Stimulated activated CD8-positive, alpha-beta memory T cell treated with anti-CD3 and anti-CD28 coated beads, Interleukin-2, amount 100 ng/mL, for 1 hour (primary cell): ENCODE data around the gene GRIK4.
A peak's percentile ranks its signal among the peaks of the same experiment; 100 is the strongest.
"Not testable (repeated sequence)": the region's sequence is repeated elsewhere in the genome, so short reads cannot be mapped to it uniquely, and the experiment has no call there.

Experiments
- DNase-seq, 2 donors: peaks; one replicate each; pipeline ENCODE4 v3.0.0-alpha.2; 2020; ENCODE audit warnings: low read depth in 2 of 2

The GRIK4 gene

DNA sequence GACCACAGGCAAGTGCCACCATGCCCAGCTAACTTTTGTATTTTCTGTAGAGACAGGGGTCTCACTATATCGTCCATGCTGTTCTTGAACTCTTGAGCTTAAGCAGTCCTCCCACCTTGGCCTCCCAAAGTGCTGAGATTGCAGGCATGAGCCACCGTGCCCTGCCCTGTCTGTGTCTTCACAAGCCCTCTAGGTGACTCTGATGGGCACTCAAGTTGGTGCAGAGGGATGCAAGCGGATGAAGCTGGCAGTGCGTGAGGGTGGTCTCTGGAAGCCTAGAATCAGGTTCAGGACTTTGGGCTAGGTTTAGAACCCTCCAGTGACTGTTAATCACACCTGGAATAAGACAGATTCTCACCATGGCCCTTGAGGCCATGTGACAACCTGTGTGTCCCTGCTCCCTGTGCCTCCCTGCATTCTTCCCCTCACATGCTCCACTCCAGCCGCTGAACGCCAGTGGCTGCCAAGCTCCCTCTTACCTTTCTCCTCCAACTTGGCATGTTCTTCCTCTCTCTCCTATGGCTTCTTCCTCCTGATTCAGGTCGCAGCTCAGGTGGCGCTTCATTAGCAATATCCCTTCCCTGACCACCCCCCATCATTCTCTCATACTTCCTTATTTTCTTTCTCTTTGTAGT lies 270.1 kb downstream of the GRIK4 start:
- DNase-seq, result no peak

DNA sequence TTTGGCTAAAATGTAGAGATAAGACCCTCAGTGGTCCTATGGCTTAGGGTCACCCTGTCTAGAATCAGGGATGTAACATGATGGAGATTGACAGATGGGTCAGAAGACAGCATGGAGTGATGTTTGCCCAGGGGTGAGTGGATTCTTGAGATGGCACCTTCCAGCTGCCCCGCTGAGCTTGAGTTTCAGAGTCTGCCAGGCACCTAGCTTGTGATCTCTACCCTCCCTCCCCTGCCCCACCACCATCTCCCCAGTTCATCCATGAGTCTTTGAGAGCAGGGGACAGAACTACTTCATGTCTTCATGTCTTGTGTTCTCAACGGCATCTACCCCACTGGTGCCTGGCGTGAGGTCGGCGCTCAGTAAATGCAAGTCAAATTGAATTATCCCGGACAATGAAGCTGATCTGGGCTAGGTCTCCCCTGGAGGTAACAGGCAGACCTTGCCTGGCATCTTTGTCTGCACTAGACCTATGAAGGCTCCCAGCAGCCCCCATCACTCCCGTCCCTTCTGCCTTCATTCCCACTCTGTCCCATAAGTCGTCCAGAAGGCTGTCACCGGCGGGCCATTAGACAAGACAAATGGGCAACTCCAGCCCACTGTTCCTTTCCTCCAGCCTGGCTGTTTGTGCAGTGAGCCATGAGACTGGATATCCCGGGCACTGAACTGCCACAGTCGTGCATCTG lies 273.2 kb downstream of the GRIK4 start:
- no peak for DNase-seq

DNA sequence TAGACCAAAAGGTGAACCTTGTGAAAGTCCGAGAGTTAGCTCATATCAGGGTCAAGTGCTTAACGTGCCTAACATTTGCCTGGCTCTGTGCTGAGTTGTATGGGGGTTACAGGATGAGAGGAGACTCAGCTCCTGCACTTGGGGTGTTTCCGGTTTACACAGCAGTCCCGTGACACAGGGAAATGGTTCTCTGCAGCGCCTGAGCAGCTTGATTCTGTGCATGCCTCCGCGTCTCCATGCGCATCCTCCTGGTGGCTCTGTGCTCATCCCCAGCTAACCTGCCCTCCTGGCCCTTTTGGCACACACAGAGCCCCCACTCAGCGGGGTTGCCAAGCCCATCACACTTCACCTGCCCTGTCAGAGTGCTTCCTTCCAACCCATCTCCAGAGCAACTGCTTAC lies 274.0 kb downstream of the GRIK4 start:
- DNase-seq, result no peak

DNA sequence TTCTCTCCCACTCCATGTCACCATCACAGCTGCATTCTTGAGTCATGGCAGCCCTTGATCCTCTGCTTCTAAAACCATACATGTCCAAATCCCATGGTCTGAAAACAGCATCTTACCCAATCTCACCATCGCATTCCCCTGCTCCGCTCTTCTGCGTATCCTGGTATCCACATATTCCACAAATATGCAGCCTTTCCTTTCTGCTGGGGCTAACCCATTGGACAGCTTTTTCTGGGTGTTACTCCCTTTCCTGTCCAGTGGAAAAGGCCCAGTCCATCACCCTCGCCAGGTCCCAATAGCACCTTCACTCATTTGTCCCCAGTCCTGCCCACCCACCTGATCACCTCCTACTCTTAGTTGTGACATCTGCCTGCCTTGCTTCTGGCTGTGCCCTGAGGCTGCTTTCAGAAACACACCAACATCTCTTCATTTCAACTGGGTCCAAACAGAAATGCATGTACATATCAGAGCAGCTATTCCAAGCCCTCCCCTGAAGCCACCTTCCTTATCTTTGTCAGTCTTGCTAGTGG lies 274.7 kb downstream of the GRIK4 start:
- DNase-seq, result no peak

DNA sequence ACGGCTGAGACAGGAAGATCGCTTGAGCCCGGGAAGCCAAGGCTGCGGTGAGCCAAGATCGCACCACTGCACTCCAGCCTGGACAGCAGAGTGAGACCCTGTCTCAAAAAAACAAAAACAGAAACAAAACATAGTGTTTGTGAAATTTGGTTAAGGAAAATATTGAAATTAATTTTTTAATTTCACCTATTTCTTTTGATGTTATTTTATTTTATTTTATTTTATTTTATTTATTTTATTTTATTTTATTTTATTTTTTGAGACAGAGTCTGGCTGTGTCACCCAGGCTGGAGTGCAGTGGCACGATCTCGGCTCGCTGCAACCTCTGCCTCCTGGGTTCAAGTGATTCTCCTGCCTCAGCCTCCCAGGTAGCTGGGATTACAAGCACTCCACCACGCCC lies 275.7 kb downstream of the GRIK4 start:
- not testable (repeated sequence) for DNase-seq

DNA sequence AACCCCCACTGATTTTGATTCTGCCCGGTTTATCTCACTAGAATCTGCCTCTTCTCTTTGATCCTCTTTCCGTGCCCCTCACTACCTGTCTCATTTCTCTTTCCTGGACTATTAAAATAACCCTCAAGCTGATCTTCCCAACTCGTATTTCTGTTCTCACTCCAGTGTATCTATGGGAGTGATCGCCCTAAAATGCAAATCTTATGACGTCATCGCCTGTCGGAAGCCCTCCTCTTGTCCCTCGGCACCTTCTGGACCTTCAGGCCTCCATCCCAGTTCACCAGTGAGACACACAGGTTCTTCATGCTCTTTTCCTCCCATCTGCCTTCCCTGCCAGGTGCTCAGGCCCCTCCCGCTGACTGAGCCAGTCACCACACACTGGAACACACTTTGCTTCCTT lies 277.8 kb downstream of the GRIK4 start:
- no peak for DNase-seq

DNA sequence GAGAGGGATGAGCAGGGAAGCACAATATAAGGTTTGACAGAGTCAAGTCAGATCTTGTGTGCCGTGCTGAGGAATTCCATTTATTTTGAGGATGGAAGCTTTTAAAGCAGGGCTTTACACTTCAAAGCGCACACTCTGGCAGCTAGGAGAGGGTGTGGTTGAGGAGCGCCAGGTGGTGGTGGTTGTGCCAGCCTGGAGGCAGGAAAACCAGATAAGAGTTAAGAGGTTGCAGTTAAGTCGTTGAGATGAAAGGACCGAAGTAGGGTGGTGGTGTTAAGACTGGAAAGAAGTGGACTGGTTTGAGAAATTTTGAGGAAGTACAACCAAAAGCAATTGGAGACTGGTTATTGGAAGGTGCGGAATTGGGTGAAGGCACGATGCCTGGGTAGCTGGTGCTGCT lies 280.8 kb downstream of the GRIK4 start:
- no peak for DNase-seq

DNA sequence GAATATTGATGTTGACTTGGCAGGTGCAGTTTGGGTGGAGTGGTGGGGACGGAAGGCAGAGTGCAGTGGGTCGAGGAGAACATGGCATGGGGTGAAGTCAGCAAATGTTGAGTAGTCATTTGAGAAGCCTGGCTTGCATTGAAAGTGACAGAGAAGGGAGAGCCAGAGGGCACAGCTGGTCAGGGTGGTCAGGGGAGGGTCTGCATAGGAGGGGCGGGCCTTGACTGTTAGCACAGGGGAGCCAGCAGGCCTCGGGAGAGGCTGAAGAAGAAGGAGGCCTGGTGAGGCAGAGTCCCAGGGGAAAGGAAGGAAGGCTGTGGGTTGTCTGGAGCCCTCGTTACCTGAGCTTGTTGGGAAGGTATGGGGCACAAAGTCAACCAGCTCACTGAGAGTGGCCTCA lies 281.6 kb downstream of the GRIK4 start:
- no peak for DNase-seq

DNA sequence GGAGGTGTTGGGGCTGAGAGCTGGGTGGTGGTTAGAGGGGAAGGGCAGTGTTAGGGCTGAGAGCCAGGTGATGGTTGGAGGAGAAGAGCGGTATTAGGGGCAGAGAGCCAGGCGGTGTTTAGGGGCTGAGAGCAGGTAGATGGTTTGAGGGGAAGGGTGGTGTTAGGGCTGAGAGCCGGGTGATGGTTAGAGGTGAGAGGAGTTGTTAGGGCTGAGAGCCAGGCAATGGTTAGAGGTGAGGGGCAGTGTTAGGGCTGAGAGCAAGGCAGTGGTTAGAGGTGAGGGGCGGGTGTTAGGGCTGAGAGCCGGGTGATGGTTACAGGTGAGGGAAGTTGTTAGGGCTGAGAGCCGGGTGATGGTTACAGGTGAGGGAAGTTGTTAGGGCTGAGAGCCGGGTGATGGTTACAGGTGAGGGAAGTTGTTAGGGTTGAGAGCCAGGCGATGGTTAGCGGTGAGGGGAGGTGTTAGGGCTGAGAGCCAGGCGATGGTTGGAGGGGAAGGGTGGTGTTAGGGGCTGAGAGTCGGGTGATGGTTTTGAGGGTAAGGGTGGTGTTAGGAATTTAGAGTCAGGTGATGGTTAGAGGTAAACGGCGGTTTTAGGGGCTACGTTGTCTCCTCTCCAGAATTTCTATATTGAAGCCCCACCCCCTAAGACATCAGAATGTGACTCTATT lies 282.4 kb downstream of the GRIK4 start:
- no peak for DNase-seq

DNA sequence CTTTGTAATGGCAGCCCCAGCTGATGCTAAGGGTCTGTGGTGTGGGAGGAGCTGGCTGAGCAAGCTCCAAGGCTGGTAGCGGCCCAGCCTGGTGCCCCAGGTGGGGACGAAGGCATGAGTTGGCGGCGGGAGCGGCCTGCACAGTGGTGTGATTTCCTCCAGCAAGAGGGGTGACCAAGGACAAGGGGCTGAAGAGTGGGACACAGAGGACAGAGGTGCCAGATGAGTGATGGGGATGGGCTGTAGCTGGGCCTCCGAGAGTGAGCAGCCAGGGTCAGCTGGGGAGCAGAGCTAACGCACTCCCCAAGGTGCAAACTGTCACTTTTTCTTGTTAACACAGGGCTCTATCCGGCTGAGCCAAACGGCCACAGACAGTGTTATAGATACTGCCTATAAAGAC lies 283.2 kb downstream of the GRIK4 start:
- DNase-seq, result no peak

DNA sequence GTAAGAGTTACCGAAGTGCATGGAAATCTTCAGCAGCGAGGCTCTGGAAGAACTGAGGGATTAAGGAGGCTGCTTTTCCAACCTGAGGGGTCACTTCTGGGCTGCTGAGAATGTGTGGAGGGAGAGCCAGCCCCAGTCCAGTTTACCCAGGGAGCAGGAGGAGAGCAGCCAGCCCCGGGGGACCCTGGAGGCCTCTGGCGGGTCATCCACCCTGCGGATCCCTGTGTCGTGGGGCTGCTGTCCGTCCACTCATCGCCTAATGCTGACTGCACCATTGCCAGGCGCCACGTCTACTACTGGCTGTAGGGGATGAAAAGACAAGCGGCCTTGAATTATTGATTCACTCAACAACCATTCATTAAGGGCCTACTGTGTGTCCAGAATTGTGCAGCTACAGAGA lies 283.6 kb downstream of the GRIK4 start:
- no peak for DNase-seq

DNA sequence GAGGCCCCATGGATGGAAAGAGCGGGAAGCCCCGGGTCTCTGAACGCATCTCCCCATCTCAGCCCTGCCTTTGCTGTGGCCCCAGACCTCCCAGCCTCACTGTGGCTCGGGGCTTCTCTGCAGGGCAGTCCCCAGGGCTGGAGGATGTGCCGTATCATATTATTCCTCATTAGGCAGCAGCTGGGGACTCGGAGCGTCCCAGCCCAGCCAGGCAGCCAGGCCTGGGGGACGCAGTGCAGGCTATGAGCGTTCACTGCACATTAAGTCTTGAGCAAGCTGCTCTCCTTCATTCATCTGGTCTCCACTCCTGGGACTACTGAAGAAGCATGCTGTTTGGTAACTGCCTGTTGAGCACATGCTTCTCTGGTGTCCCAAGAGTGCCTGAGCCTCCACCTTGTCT lies 285.6 kb downstream of the GRIK4 start:
- no peak for DNase-seq

DNA sequence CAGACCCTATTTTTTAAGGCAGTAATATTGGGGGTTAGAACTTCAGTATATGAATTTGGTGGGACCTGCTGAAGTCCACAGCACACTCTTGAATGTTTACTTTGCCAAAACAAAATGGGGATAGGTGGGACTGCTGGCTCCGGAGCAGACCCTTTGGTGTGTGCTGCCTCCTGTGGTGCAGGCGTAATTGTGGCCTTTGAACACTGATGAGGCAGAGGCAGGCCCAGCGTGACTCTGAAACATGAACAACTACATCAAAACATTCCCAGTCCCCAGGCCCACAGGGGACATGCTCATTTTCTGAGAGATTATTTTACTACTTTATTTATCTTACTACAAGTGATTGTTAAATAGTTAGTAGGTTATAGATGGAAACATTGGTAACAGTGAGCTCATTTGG lies 287.3 kb downstream of the GRIK4 start:
- DNase-seq, result no peak

DNA sequence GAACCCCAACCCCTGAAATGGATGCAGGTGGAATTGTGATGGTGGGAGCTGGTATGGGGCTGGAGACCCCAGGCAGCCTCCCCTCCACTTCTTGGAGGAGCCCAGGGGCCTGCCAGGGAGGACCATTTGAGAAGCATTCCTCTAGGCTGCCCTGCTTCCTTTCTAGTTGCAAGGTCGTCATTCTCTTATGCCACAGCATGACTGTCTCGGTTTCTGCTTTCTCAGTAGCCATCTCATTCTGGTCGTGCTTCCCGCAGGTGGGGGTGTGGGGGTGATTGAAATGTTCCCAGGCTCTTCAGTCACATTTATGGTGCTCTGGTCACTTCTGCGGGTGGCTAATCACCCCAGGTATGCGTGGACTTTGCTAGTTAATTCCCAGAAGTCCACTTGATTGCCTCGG lies 288.7 kb downstream of the GRIK4 start:
- DNase-seq, result no peak

DNA sequence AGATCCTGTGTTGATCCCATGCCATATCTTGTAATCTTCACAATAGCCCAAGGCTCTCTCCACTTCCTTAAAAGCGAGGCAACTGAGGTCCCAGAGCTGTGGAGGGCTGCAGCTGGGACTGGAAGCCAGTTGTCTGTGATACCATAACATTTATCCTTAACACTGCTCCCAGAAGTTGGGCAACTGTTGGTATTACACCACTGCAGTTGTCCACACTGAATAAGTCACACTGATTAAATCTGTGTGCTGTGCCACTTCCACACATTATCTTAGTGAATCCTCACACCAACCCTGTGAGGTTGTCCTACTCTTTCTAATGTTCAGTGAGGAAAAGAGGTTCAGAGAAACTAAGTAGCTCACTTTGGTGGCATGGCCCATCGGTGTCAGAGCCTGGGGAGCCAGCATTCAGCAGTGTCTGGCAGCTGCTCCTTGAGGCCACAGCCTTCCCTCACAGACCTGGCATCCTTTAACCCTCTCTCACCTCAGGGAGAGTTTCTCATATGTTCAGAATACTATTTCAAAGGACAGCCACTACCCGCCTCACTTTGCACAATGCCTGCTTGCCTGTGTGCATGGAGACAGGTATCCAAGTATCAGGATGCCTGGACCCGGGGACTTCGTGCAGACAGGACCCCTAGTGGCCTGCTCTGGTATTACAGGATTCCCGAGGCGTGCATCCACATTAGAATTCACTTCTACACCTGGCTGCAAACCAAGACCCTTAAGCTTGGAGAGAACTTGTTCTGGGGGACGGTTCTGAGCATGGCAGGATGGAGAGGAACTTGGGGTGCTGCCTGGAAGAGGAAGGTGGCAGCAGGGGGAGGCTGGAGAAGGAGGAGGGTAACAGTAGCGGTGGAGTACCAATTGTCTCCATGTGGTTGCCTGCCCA lies 290.5 kb downstream of the GRIK4 start:
- peak in 1 of 2 donors; percentile 12 for DNase-seq

DNA sequence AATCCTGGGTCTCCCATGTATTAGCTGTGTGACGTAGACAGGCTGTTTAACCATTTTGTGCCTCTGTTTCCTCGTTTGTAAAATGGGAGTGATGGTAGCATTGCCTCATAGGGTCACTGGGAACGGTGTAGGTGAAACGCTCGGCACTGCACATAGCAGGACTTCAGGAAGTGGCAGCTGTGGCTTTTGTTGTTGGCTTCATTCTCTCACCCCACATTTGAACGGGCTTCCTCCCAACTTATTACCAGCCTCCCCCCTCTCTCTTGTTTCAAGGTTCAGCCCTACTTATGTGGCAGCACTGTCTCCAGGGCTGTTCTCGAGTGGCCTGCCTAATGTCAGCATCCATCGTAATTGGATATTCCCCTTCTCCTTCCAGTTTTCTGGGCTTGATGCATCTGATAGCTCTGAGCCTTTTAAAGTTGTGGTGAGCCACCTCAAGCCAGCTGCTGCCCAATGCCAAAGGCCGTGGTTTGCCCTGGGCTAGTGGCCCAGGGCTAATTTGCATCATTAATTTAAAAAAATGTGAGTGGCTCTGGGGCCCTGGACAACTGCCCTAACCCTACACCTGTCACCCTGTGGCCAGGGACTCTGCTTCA lies 294.5 kb downstream of the GRIK4 start:
- DNase-seq, result no peak

DNA sequence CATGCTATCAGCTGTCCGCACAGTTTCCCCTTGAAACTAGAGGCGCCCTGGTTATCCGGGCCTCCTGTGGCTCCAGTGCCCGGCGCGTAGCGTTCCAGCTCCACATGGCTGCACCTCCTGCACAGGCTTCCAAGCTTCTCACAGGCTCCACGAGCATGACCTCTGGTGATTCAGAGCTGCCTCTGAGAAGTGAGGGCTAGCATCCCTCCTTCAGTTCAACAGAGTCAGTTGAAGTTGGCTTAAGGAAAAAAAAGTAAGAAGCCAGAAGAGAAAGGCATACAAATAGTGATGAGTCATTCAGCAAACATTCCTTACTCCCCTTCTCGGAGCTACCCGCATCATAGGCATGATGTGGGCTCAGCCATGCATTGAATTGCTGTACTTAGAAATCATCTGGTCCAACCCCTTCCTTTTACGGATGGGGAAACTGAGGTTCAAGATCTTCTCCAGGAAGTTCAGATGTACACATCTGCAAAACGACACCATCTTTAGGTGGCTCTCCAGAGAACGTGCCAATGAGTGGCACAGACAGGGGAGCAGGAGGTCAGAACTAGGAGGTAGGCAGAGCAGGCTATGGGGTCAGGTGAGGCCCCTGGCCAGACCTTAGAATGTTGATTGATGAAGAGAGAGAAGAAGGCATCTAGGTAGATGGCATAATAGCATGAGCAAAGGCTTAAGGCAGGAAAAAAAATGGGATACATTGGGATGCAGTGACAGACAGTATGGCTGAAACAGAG lies 296.0 kb downstream of the GRIK4 start:
- no peak for DNase-seq

DNA sequence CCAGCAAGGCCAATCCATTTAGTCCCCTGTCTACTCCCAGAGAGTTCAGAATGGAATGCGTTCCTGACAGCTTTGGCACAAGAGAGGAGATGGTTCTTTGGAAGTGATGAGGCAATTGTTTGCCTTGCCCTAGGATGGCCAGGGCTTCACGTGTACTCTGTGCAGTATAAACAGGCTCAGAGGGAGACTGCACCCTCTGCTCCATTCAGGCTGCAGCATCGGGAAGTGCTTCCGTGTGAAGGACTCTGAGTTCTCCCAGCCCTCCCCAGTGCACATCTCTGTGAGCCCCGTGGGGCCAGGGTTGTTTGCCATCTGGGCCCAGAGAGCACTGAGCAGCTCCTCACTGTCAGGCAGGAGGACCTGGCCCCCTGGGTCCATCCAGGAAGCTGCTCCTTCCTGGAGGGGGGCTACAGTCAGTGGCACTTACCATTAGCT lies 297.1 kb downstream of the GRIK4 start:
- no peak for DNase-seq

DNA sequence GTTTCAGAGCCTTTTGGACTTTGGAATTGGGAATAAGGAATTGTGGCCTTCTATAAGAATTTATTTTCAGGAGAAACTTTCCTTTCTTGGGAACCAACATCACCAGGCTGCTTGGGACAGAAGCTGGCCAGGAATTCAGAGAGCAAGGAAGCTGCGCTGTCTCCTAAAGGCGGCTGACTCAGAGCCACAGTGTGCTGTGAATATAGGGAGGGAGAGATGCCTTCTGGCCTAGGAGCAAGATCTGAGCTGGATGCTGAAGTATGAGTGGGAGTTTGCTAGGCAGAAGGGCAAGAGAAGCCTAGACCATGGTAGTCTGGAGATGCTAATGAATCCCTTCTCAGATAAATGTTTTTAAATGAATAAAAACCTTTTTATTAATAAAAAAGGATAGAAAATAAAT lies 298.7 kb downstream of the GRIK4 start:
- no peak for DNase-seq

DNA sequence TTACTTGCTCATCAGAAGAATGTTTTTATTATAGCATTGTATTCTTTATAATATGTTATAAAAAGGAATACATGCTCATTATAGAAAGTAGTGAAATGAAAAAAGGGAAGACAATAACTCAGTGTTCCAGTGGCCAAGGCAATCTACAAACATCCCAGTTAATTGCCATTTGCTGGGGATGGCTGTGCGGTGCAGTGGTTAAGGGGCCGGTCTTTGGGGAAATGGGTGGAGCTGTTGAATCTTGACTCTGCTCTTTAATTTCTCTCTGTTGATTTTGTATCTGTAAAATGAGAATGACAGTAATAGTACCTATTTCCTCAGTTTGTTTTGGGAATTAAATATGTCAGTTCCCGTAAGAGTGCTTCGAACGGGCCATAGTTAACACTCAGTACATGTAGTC lies 299.7 kb downstream of the GRIK4 start:
- DNase-seq, result no peak

DNA sequence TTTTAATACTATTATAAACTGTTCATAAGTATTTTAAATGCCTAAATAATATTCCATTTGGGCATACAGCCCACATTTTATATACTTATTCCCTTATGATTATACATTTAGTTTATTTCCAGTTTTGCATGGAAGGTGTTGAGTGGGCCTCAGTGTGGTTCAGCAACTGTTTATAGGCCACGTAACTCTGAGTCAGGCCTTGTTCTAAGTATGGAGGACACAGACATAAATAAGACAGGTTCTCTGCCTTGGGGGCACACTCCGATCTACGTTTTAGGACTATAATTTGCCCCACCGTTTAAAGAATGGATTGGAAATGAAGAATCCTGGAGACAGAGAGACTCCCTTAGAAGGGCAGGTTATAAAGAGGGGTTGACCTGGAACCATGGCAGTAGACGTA lies 300.2 kb downstream of the GRIK4 start:
- no peak for DNase-seq
